HG03159 (cell line): ENCODE results near the gene C8A.

Source experiments
- ATAC-seq: cut with Tn5 transposase; IDR thresholded peaks from one replicate; pipeline ENCODE4 v1.9.1; 2021; ENCODE audit warnings: mild to moderate bottlenecking, moderate library complexity; ENCODE audit not compliant: unreplicated experiment

The C8A gene

GRCh38 chr1:56923201-56923600 is 68.6 kb downstream of the C8A start:
- ATAC-seq, result no peak

GRCh38 chr1:56924116-56924515 is 69.5 kb downstream of the C8A start:
- ATAC-seq, result no peak

GRCh38 chr1:56925193-56925592 is 70.6 kb downstream of the C8A start:
- ATAC-seq, result no peak

- no peak for ATAC-seq
Measured at GRCh38 chr1:56927171-56927570, 72.6 kb downstream of the C8A start.

- no peak for ATAC-seq
Measured at GRCh38 chr1:56927986-56928385, 73.4 kb downstream of the C8A start.

- ATAC-seq, result no peak
Measured at GRCh38 chr1:56929492-56929891, 74.9 kb downstream of the C8A start.

- ATAC-seq, result no peak
Measured at GRCh38 chr1:56931211-56931610, 76.6 kb downstream of the C8A start.

GRCh38 chr1:56931686-56932085 is 77.1 kb downstream of the C8A start:
- no peak for ATAC-seq

- ATAC-seq, result no peak
Measured at GRCh38 chr1:56933161-56933560, 78.6 kb downstream of the C8A start.

GRCh38 chr1:56933606-56934005 is 79.0 kb downstream of the C8A start:
- no peak for ATAC-seq

- no peak for ATAC-seq
Measured at GRCh38 chr1:56934430-56935060, 79.9 kb downstream of the C8A start.

- ATAC-seq, result no peak
Measured at GRCh38 chr1:56938646-56939045, 84.0 kb downstream of the C8A start.

- no peak for ATAC-seq
Measured at GRCh38 chr1:56939209-56939608, 84.6 kb downstream of the C8A start.

- ATAC-seq, result no peak
Measured at GRCh38 chr1:56940039-56940438, 85.4 kb downstream of the C8A start.

- no peak for ATAC-seq
Measured at GRCh38 chr1:56948403-56949023, 93.9 kb downstream of the C8A start.

- ATAC-seq, result no peak
Measured at GRCh38 chr1:56952501-56952900, 97.9 kb downstream of the C8A start.

GRCh38 chr1:56953386-56953785 is 98.8 kb downstream of the C8A start:
- no peak for ATAC-seq

GRCh38 chr1:56954664-56955063 is 100.1 kb downstream of the C8A start:
- ATAC-seq, result no peak

GRCh38 chr1:56957931-56958330 is 103.3 kb downstream of the C8A start:
- ATAC-seq, result no peak

GRCh38 chr1:56958526-56958925 is 103.9 kb downstream of the C8A start:
- ATAC-seq, result no peak

GRCh38 chr1:56961426-56961825 is 106.8 kb downstream of the C8A start:
- no peak for ATAC-seq

- no peak for ATAC-seq
Measured at GRCh38 chr1:56963667-56964066, 109.1 kb downstream of the C8A start.
